Right lobe of liver (tissue), 4 donors: Measurements from ENCODE around the gene TAS2R4.
"Not testable (repeated sequence)": the region's sequence is repeated elsewhere in the genome, so short reads cannot be mapped to it uniquely, and the experiment has no call there.

ENCODE experiments used
- CTCF ChIP-seq, 4 donors: fragments of 200-600 bp in 3 of 4; fragments of 450-650 bp in 1 of 4; IDR thresholded peaks; one replicate each; pipeline versions ENCODE4 v1.5.1 to v1.8.0; 2016 to 2022; ENCODE audit warnings: antibody characterized with exemption in 4 of 4, mild to moderate bottlenecking in 2 of 4
- POLR2A ChIP-seq: fragments of 450-650 bp; IDR thresholded peaks from one replicate; pipeline ENCODE4 v1.6.1; 2017; ENCODE audit warnings: antibody characterized with exemption, mild to moderate bottlenecking
- donor health status: DM: no; HTN: no; CAD: no.
- donor health status: DM: no; HTN: no; CAD: no.
- donor health status: DM: no; HTN: yes; CAD: no.

GRCh38 chr7:141751904-141752303, 24.6 kb upstream of the TAS2R4 start:
- not testable (repeated sequence) for TF ChIP-seq CTCF (IDR thresholded peaks at IDR 0.05); POLR2A
